GM12864 (cell line): Measurements from ENCODE around the gene NPFFR1.
"Not testable (repeated sequence)": the region's sequence is repeated elsewhere in the genome, so short reads cannot be mapped to it uniquely, and the experiment has no call there.

ENCODE experiments used
- DNase-seq: peaks from one replicate; pipeline ENCODE4 v3.0.0-alpha.2; 2011; ENCODE audit warnings: low read depth
- H3K4me3 ChIP-seq: 2 replicates; pipeline ENCODE4 v1.5.1; 2011; ENCODE audit warnings: mild to moderate bottlenecking, low read depth, low read length, control low read depth
- TF ChIP-seq, protein P1 (sequence below): IDR thresholded peaks from 2 replicates; pipeline ENCODE4 v1.5.1; 2011; ENCODE audit warnings: low read depth, mild to moderate bottlenecking, moderate library complexity, low read length, control low read depth, inconsistent platforms; ENCODE audit errors: missing control alignments

NPFFR1 gene

DNA sequence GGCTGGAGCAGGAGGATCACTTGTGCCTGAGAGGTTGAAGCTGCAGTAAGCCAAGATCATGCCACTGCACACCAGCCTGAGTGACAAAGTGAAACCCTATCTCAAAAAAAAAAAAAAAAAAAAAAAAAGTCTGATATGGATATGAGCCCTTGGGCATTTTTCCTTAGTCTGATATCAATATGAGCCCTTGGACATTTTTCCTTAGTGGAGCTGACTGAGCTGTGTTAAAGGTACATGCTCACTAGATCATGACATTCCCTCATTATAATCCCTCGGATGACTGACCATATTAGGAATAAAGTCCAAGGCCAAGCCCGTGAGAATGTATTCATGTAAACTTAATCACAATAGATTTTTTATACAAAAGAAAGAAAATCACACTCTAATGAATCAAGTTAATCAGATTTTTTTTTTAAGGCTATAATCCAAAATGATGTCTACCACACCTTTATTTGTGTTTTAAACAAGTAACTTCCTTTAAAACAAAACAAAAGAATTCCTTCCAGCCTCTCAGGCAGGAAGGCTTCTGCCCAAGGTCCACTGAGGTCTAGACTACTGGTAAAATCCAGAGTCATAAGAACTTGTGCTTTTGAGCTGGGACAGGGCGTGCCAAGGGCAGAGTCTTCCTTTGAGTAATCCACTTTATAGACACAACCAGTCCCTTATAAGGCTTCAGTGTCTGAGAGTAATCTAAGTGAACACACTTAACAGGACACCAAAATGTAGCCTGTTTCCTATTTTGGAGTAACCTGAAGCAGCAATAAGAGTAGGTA lies 56.1 kb downstream of the NPFFR1 start:
- no peak for DNase-seq
- TF ChIP-seq, protein P1, sequence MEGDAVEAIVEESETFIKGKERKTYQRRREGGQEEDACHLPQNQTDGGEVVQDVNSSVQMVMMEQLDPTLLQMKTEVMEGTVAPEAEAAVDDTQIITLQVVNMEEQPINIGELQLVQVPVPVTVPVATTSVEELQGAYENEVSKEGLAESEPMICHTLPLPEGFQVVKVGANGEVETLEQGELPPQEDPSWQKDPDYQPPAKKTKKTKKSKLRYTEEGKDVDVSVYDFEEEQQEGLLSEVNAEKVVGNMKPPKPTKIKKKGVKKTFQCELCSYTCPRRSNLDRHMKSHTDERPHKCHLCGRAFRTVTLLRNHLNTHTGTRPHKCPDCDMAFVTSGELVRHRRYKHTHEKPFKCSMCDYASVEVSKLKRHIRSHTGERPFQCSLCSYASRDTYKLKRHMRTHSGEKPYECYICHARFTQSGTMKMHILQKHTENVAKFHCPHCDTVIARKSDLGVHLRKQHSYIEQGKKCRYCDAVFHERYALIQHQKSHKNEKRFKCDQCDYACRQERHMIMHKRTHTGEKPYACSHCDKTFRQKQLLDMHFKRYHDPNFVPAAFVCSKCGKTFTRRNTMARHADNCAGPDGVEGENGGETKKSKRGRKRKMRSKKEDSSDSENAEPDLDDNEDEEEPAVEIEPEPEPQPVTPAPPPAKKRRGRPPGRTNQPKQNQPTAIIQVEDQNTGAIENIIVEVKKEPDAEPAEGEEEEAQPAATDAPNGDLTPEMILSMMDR, result no peak
- H3K4me3 ChIP-seq, result no peak overlapping the region

DNA sequence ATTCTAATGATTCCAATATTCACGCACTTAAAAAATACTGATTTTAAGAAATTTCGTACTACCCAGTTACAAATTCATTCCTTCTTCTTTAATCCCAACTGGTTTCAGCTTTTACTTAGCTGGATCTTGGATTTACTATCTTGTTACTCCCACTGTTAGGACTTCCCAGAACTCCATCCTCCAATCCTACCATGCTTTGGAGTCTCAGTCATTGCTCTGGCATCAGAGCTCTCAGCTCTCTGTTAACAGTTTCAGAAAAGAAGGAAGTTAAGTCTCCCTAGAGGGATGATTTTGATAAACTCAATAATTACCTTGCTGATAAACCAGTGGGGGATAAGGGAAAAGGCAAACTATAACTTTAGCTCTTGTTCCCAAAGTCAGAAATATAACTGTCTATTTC lies 60.1 kb downstream of the NPFFR1 start:
- no peak overlapping the region for H3K4me3 ChIP-seq
- no peak for DNase-seq
- TF ChIP-seq, protein P1, result no peak

DNA sequence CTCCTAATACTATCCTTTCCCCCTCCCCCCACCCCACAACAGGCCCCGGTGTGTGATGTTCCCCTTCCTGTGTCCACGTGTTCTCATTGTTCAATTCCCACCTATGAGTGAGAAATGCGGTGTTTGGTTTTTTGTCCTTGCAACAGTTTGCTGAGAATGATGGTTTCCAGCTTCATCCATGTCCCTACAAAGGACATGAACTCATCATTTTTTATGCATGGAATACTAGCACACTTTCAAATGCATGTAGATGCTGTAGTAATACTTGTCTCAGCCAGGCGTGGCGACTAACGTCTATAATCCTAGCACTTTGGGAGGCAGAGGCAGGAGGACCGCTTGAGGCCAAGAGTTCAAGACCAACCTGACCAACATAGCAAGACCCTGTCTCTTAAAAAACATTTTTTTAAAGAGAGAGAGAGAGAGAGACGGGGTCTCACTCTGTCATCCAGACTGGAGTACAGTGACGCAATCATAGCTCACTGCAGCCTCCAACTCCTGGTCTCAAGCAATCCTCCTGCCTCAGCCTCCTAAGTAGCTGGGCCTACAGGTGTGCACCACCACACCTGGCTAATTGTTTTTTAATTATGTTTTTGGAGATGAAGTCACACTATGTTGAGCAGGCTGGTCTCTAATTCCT lies 60.9 kb downstream of the NPFFR1 start:
- H3K4me3 ChIP-seq, result not testable (repeated sequence)

DNA sequence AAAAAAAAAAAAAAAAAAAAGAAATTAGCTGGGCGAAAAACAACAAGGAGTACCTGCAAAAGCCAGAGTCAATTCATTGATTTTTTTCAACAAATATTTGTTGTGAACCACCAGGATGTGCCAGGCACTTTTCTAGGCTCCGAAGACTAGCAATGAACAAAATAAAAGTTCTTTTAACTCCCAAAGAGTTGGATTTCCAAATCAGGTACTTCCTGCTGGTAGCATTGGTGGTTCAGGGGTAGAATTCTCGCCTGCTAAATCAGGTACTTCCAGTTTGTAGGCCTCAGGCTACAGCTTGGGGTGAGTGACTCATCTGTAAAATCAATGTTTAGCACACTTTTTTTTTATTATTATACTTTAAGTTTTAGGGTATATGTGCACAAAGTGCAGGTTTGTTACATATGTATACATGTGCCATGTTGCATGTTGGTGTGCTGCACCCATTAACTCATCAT lies 61.4 kb downstream of the NPFFR1 start:
- no peak overlapping the region for H3K4me3 ChIP-seq
- TF ChIP-seq, protein P1, result no peak
- no peak for DNase-seq

More for the DNA sequence above, 60.9 kb downstream of the NPFFR1 start:
- not testable (repeated sequence) for DNase-seq

DNA sequence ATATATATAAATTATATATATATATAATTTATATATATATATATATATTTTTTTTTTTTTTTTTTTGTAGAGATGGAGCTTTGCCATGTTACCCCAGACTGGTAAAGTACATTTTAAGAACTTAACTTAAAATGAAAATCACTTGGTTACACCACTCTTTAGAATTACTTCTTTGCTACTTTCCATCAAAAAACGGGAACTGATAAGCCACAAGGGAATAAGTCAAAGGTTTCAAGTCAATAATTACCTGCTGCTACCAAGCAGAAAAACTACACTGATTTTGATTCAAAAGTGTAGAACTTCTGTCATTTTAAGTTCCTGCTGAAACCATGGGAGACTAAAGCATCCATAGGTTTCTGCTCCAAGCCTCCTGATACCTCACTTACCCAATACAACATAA lies 62.8 kb downstream of the NPFFR1 start:
- TF ChIP-seq, protein P1, result no peak
- no peak overlapping the region for H3K4me3 ChIP-seq
- DNase-seq, result no peak

DNA sequence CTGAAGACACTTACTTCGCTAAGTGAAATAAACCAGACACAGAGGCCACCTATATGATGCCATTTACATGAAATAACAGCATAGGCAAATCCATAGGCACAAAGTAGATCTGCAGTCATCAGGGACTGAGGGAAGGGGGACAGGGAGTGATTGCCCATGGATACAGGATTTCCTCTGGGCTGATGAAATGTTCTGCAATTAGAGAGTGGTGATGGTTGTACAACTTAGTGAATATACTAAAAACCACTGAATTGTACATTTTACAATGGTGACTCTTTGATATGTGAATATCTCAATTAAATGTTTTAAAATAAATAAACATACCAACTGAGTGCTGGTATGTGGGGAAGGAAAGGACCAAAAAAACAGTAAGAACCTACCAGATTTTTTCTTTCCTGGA lies 70.9 kb downstream of the NPFFR1 start:
- H3K4me3 ChIP-seq, result no peak overlapping the region
- TF ChIP-seq, protein P1, result no peak
- no peak for DNase-seq

DNA sequence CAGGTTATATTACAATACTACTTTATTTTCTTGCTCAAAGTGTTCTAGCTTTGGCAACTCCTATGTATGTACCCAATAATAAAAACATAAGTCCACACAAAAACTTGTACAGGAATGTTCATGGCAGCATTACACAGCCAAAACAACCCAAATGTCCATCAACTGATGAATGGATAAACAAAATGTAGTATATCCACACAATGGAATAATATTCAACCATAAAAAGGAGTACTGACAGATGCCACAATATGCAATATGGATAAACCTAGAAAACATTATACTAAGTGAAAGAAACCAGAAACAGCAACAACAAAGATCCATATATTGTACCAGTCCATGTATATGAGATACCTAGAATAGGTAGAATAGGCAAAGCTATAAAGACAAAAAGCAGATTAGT lies 71.5 kb downstream of the NPFFR1 start:
- TF ChIP-seq, protein P1, result no peak
- no peak overlapping the region for H3K4me3 ChIP-seq
- DNase-seq, result no peak
